Parathyroid adenoma (tissue), 2 donors: ENCODE data around the gene TGFBI.

ENCODE experiments used
- H2AFZ ChIP-seq: fragments of 300-600 bp; sonication (generic); one replicate; pipeline ENCODE4 v1.7.0; 2017; ENCODE audit warnings: antibody characterized with exemption, mild to moderate bottlenecking
- H3K27ac ChIP-seq: fragments of 300-600 bp; sonication (generic); one replicate; pipeline ENCODE4 v1.7.0; 2017
- H3K27me3 ChIP-seq: fragments of 300-600 bp; sonication (generic); one replicate; pipeline ENCODE4 v1.7.0; 2017; ENCODE audit warnings: low read length; ENCODE audit not compliant: control insufficient read depth, insufficient read depth
- H3K36me3 ChIP-seq: fragments of 300-600 bp; sonication (generic); one replicate; pipeline ENCODE4 v1.7.0; 2017; ENCODE audit warnings: low read length; ENCODE audit not compliant: control insufficient read depth, insufficient read depth
- H3K4me1 ChIP-seq: fragments of 300-600 bp; sonication (generic); one replicate; pipeline ENCODE4 v1.7.0; 2017; ENCODE audit warnings: control low read depth
- H3K4me2 ChIP-seq: fragments of 300-600 bp; sonication (generic); one replicate; pipeline ENCODE4 v1.7.0; 2017; ENCODE audit warnings: low read length
- H3K4me3 ChIP-seq: fragments of 300-600 bp; sonication (generic); one replicate; pipeline ENCODE4 v1.7.0; 2017; ENCODE audit warnings: low read depth, low read length
- H3K79me2 ChIP-seq: fragments of 300-600 bp; sonication (generic); one replicate; pipeline ENCODE4 v1.7.0; 2017; ENCODE audit warnings: control low read depth
- H3K9ac ChIP-seq: fragments of 300-600 bp; sonication (generic); one replicate; pipeline ENCODE4 v1.7.0; 2017; ENCODE audit warnings: mild to moderate bottlenecking
- H3K9me3 ChIP-seq: fragments of 300-600 bp; sonication (generic); one replicate; pipeline ENCODE4 v1.7.0; 2017; ENCODE audit warnings: low read length; ENCODE audit not compliant: control insufficient read depth
- TF ChIP-seq, protein P1 (sequence below): fragments of 300-600 bp; sonication (generic); IDR thresholded peaks from one replicate; pipeline ENCODE4 v1.7.0; 2017; ENCODE audit warnings: antibody characterized with exemption, mild to moderate bottlenecking
- donor health status: primary hyperparathyroidism.

TGFBI gene

DNA sequence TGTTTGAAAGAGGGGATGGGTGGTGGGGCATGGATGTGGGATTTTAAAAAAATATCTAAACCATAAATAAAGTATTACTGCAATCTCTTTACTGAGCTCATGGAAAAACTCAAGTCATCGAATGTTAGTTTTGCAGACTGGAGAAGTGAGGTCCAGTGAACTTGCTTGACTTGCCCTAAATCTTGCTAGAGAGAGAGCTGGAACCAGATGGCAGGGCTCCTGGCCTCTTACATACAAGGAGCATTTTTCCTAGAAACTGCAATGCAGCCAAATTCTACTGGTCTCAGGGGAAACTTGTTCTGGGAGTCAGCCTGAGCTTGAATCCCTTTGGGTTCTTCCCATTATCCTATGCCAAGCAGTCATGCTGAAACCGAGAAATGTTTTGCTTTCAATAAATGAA lies 2.9 kb upstream of the TGFBI start:
- Histone ChIP-seq H3K27me3 (no peaks in the 10 kb centered on the region), H3K9ac (no peak overlapping the region), H3K36me3 (no peaks in the 10 kb centered on the region), H2AFZ (no peak overlapping the region), H3K4me3 (no peak overlapping the region), H3K79me2 (no peaks in the 10 kb centered on the region), H3K4me2 (no peak overlapping the region), H3K9me3 (no peaks in the 10 kb centered on the region), H3K27ac (no peak overlapping the region), H3K4me1 (no peaks in the 10 kb centered on the region)
- TF ChIP-seq, protein P1, sequence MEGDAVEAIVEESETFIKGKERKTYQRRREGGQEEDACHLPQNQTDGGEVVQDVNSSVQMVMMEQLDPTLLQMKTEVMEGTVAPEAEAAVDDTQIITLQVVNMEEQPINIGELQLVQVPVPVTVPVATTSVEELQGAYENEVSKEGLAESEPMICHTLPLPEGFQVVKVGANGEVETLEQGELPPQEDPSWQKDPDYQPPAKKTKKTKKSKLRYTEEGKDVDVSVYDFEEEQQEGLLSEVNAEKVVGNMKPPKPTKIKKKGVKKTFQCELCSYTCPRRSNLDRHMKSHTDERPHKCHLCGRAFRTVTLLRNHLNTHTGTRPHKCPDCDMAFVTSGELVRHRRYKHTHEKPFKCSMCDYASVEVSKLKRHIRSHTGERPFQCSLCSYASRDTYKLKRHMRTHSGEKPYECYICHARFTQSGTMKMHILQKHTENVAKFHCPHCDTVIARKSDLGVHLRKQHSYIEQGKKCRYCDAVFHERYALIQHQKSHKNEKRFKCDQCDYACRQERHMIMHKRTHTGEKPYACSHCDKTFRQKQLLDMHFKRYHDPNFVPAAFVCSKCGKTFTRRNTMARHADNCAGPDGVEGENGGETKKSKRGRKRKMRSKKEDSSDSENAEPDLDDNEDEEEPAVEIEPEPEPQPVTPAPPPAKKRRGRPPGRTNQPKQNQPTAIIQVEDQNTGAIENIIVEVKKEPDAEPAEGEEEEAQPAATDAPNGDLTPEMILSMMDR: no peak

DNA sequence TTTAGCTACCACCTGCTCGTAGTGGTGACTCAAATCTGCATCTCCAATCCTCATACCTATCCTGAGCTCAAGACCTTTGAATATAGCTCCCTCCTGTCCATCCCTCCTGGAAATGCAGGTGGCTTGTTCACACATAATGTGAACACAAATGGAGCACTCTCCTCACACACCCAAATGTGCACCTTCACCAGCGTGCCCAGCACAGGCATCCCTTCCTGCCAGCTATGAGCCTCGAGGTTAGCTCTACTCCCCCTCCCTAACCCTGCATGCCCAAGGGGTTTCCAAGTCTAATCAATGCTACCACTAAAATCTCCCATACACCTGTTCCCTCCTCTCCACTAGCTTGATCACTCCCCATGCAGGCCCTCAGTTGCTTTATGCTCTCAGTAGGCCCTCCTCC lies 2.2 kb upstream of the TGFBI start:
- H3K27me3 ChIP-seq: no peaks in the 10 kb centered on the region
- no peaks in the 10 kb centered on the region for H3K36me3 ChIP-seq
- H3K9me3 ChIP-seq: no peaks in the 10 kb centered on the region
- H3K27ac ChIP-seq: no peak overlapping the region
- no peaks in the 10 kb centered on the region for H3K79me2 ChIP-seq
- no peak overlapping the region for H3K4me2 ChIP-seq
- H3K4me3 ChIP-seq: no peak overlapping the region
- TF ChIP-seq, protein P1: no peak
- H2AFZ ChIP-seq: no peak overlapping the region
- no peak overlapping the region for H3K9ac ChIP-seq
- no peaks in the 10 kb centered on the region for H3K4me1 ChIP-seq

DNA sequence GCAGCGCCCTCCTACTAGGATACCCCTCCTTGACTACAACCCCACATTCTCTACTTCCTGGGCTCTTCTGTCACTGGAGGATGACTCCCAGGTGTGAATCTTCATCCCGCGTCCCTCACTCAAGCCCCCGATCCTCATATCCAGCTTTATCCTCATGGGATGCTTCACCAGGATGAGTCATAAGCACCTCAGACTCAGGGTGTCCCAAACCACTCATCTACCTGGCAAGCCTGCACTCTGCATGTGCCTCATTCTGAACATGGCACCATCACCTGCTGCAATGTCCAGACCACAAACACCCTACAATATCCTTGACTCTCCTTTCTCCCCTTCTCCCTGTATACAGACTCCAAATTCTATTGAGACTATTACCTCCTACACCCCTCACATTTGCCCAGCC lies 1.5 kb upstream of the TGFBI start:
- no peaks in the 10 kb centered on the region for H3K9me3 ChIP-seq
- no peaks in the 10 kb centered on the region for H3K79me2 ChIP-seq
- no peak overlapping the region for H2AFZ ChIP-seq
- H3K4me2 ChIP-seq: no peak overlapping the region
- no peaks in the 10 kb centered on the region for H3K4me1 ChIP-seq
- H3K27me3 ChIP-seq: no peaks in the 10 kb centered on the region
- H3K36me3 ChIP-seq: no peaks in the 10 kb centered on the region
- TF ChIP-seq, protein P1: no peak
- H3K4me3 ChIP-seq: no peak overlapping the region
- H3K27ac ChIP-seq: no peak overlapping the region
- no peak overlapping the region for H3K9ac ChIP-seq

DNA sequence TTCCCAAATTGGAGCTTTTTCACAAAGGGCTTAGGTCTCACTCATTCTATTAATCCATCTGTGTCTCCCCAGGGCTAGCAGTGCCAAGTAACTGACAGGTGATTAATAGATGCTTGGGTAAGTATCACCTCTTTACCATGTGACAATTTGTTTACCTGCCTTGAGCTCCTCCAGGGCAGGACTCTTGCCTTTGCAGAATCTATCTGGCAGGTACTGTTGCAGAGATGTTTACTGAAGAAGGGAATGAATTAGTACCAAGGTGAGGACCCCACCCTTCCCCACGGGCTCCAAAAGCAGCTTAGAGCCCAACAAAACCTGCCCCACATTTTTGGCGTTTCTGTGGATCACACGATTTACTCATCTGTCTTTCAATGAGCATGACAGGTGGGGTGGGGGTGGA lies 698 bp upstream of the TGFBI start:
- H3K27ac ChIP-seq: no peak overlapping the region
- H2AFZ ChIP-seq: no peak overlapping the region
- no peak overlapping the region for H3K4me2 ChIP-seq
- TF ChIP-seq, protein P1: no peak
- no peak overlapping the region for H3K9ac ChIP-seq
- no peaks in the 10 kb centered on the region for H3K9me3 ChIP-seq
- no peaks in the 10 kb centered on the region for H3K36me3 ChIP-seq
- no peaks in the 10 kb centered on the region for H3K79me2 ChIP-seq
- H3K4me3 ChIP-seq: no peak overlapping the region
- H3K27me3 ChIP-seq: no peaks in the 10 kb centered on the region
- H3K4me1 ChIP-seq: no peaks in the 10 kb centered on the region

DNA sequence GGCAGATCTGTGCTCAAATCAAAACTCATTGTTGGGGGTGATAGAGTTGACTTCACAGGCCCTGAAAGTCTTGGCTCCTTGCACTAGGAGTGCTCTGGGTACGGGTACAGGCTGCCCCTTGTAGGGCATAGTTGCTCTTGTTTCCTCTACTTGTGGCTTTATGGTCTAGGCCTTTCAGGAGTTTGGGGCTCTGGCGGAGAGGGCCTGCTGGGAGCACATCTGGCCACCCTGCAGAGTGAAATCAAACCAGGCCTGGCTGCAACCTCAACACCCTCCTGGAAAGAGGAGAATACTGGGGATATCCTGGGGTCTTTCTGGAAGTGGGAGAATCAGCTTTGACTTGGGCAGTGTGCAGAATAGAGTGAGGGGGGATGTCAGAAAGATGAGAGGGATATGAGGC lies 1.5 kb downstream of the TGFBI start:
- TF ChIP-seq, protein P1: no peak
- no peak overlapping the region for H2AFZ ChIP-seq
- H3K4me3 ChIP-seq: no peak overlapping the region
- H3K79me2 ChIP-seq: no peaks in the 10 kb centered on the region
- H3K9me3 ChIP-seq: no peaks in the 10 kb centered on the region
- H3K9ac ChIP-seq: no peak overlapping the region
- H3K27ac ChIP-seq: no peak overlapping the region
- no peaks in the 10 kb centered on the region for H3K36me3 ChIP-seq
- H3K4me1 ChIP-seq: no peaks in the 10 kb centered on the region
- H3K27me3 ChIP-seq: no peaks in the 10 kb centered on the region
- H3K4me2 ChIP-seq: no peak overlapping the region
